SK-N-SH treated with all-trans-retinoic acid at 6 μM for 48 hours (cell line): ENCODE measurements around the gene SEC23IP.
A peak's percentile ranks its signal among the peaks of the same experiment; 100 is the strongest.

Experiments
- ATAC-seq: fragments of 200-7000 bp; cut with Tn5 transposase; 3 replicates; pipeline ENCODE4 v1.9.1; 2020; ENCODE audit warnings: mild to moderate bottlenecking, moderate library complexity
- ARNTL ChIP-seq: fragments of 450-650 bp; formaldehyde crosslinking; IDR thresholded peaks from 2 replicates; pipeline ENCODE4 v1.5.0; 2020; ENCODE audit warnings: low read depth, mild to moderate bottlenecking, moderate library complexity, borderline replicate concordance
- BACH2 ChIP-seq: fragments of 250-450 bp; sonication (Bioruptor Pico); IDR thresholded peaks from 2 replicates; pipeline ENCODE4 v1.9.0; 2021; ENCODE audit warnings: mild to moderate bottlenecking, borderline replicate concordance
- CSDC2 ChIP-seq: fragments of 250-450 bp; sonication (Bioruptor Pico); IDR thresholded peaks from 2 replicates; pipeline ENCODE4 v1.5.0; 2020; ENCODE audit warnings: mild to moderate bottlenecking, moderate library complexity
- CSRNP3 ChIP-seq: fragments of 250-450 bp; sonication (Bioruptor Pico); IDR thresholded peaks from 2 replicates; pipeline ENCODE4 v1.5.1; 2021; ENCODE audit warnings: mild to moderate bottlenecking, moderate library complexity
- ESRRG ChIP-seq: fragments of 250-450 bp; sonication (Bioruptor Pico); IDR thresholded peaks from 2 replicates; pipeline ENCODE4 v1.6.1; 2021; ENCODE audit warnings: mild to moderate bottlenecking
- GLIS3 ChIP-seq: fragments of 250-450 bp; sonication (Bioruptor Pico); IDR thresholded peaks from 2 replicates; pipeline ENCODE4 v1.5.0; 2020; ENCODE audit warnings: mild to moderate bottlenecking, moderate library complexity
- ISL1 ChIP-seq: fragments of 250-450 bp; sonication (Bioruptor Pico); IDR thresholded peaks from 2 replicates; pipeline ENCODE4 v2.1.2; 2022; ENCODE audit warnings: mild to moderate bottlenecking, moderate library complexity
- OSR1 ChIP-seq: fragments of 250-450 bp; sonication (Bioruptor Pico); IDR thresholded peaks from 2 replicates; pipeline ENCODE4 v1.8.0; 2022; ENCODE audit warnings: moderate library complexity, mild to moderate bottlenecking, inconsistent platforms
- POU6F1 ChIP-seq: fragments of 250-450 bp; sonication (Bioruptor Pico); IDR thresholded peaks from 2 replicates; pipeline ENCODE4 v1.8.0; 2021; ENCODE audit warnings: low read depth, mild to moderate bottlenecking, moderate library complexity, borderline replicate concordance
- PPARA ChIP-seq: fragments of 250-450 bp; sonication (Bioruptor Pico); IDR thresholded peaks from 2 replicates; pipeline ENCODE4 v1.5.0; 2020; ENCODE audit warnings: mild to moderate bottlenecking, borderline replicate concordance
- RARB ChIP-seq: fragments of 250-450 bp; sonication (Bioruptor Pico); IDR thresholded peaks from 2 replicates; pipeline ENCODE4 v1.8.0; 2021; ENCODE audit warnings: mild to moderate bottlenecking, moderate library complexity
- SNAI2 ChIP-seq: fragments of 250-450 bp; sonication (Bioruptor Pico); IDR thresholded peaks from 2 replicates; pipeline ENCODE4 v1.5.0; 2020; ENCODE audit warnings: mild to moderate bottlenecking, moderate library complexity
- TCF4 ChIP-seq: fragments of 250-450 bp; sonication (Bioruptor Pico); IDR thresholded peaks from 2 replicates; pipeline ENCODE4 v1.8.0; 2021; ENCODE audit warnings: mild to moderate bottlenecking, moderate library complexity, borderline replicate concordance
- TOX ChIP-seq: fragments of 250-450 bp; sonication (Bioruptor Pico); IDR thresholded peaks from 2 replicates; pipeline ENCODE4 v1.8.0; 2021; ENCODE audit warnings: mild to moderate bottlenecking, moderate library complexity, borderline replicate concordance
- TSHZ2 ChIP-seq: fragments of 250-450 bp; sonication (Bioruptor Pico); IDR thresholded peaks from 2 replicates; pipeline ENCODE4 v1.5.0; 2020; ENCODE audit warnings: mild to moderate bottlenecking, moderate library complexity
- ZC3H10 ChIP-seq: fragments of 250-450 bp; sonication (Bioruptor Pico); IDR thresholded peaks from 2 replicates; pipeline ENCODE4 v1.5.1; 2021; ENCODE audit warnings: mild to moderate bottlenecking, moderate library complexity
- ZFP3 ChIP-seq: fragments of 250-450 bp; sonication (Bioruptor Pico); IDR thresholded peaks from 2 replicates; pipeline ENCODE4 v1.5.0; 2020; ENCODE audit warnings: mild to moderate bottlenecking, moderate library complexity
- ZFP30 ChIP-seq: fragments of 450-650 bp; formaldehyde crosslinking; IDR thresholded peaks from 2 replicates; pipeline ENCODE4 v1.5.0; 2022; ENCODE audit warnings: mild to moderate bottlenecking, moderate library complexity
- ZNF565 ChIP-seq: fragments of 450-650 bp; formaldehyde crosslinking; conservative IDR thresholded peaks from 2 replicates; pipeline ENCODE4 v1.5.0; 2020; ENCODE audit warnings: low read depth, mild to moderate bottlenecking, moderate library complexity
- ZNF70 ChIP-seq: fragments of 450-650 bp; formaldehyde crosslinking; IDR thresholded peaks from 2 replicates; pipeline ENCODE4 v1.5.0; 2020; ENCODE audit warnings: mild to moderate bottlenecking, moderate library complexity
- ZNF8 ChIP-seq: fragments of 450-650 bp; formaldehyde crosslinking; IDR thresholded peaks from 2 replicates; pipeline ENCODE4 v1.5.0; 2020; ENCODE audit warnings: mild to moderate bottlenecking, moderate library complexity
- TF ChIP-seq, protein P1 (sequence below): fragments of 250-450 bp; sonication (Bioruptor Pico); IDR thresholded peaks from 2 replicates; pipeline ENCODE4 v1.5.1; 2020; ENCODE audit warnings: low read depth, mild to moderate bottlenecking, moderate library complexity
- TF ChIP-seq, protein P2 (sequence below): fragments of 250-450 bp; sonication (Bioruptor Pico); IDR thresholded peaks from 2 replicates; pipeline ENCODE4 v1.8.0; 2020; ENCODE audit warnings: mild to moderate bottlenecking, moderate library complexity, borderline replicate concordance

The SEC23IP gene

GRCh38 chr10:119969609-119970008 lies 77.1 kb downstream of the SEC23IP start:
- TF ChIP-seq PPARA (CRISPR knock-in tag): no peak
- TF ChIP-seq GLIS3 (CRISPR knock-in tag): no peak
- TF ChIP-seq OSR1 (CRISPR knock-in tag): no peak
- TF ChIP-seq ZNF8 (CRISPR knock-in tag): no peak
- TF ChIP-seq ARNTL: no peak
- TF ChIP-seq, protein P1, sequence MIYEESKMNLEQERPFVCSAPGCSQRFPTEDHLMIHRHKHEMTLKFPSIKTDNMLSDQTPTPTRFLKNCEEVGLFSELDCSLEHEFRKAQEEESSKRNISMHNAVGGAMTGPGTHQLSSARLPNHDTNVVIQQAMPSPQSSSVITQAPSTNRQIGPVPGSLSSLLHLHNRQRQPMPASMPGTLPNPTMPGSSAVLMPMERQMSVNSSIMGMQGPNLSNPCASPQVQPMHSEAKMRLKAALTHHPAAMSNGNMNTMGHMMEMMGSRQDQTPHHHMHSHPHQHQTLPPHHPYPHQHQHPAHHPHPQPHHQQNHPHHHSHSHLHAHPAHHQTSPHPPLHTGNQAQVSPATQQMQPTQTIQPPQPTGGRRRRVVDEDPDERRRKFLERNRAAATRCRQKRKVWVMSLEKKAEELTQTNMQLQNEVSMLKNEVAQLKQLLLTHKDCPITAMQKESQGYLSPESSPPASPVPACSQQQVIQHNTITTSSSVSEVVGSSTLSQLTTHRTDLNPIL: no peak
- TF ChIP-seq ESRRG (CRISPR knock-in tag): no peak
- TF ChIP-seq, all 23 proteins: peak for 0
- no peak for ATAC-seq

GRCh38 chr10:119970107-119970506 lies 77.6 kb downstream of the SEC23IP start:
- no peak for ATAC-seq
- TF ChIP-seq PPARA (CRISPR knock-in tag): no peak
- TF ChIP-seq ESRRG (CRISPR knock-in tag): no peak
- TF ChIP-seq ZNF8 (CRISPR knock-in tag): no peak
- TF ChIP-seq ZFP30 (CRISPR knock-in tag): no peak
- TF ChIP-seq CSRNP3: peak; percentile 57; the same call in 1 of the 2 replicates
- no peak for TF ChIP-seq CSDC2 (CRISPR knock-in tag)
- no peak for TF ChIP-seq ZNF70 (CRISPR knock-in tag)
- TF ChIP-seq, protein P2, sequence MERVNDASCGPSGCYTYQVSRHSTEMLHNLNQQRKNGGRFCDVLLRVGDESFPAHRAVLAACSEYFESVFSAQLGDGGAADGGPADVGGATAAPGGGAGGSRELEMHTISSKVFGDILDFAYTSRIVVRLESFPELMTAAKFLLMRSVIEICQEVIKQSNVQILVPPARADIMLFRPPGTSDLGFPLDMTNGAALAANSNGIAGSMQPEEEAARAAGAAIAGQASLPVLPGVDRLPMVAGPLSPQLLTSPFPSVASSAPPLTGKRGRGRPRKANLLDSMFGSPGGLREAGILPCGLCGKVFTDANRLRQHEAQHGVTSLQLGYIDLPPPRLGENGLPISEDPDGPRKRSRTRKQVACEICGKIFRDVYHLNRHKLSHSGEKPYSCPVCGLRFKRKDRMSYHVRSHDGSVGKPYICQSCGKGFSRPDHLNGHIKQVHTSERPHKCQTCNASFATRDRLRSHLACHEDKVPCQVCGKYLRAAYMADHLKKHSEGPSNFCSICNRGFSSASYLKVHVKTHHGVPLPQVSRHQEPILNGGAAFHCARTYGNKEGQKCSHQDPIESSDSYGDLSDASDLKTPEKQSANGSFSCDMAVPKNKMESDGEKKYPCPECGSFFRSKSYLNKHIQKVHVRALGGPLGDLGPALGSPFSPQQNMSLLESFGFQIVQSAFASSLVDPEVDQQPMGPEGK (CRISPR knock-in tag): no peak
- peak; percentile 90 for TF ChIP-seq ISL1 (CRISPR knock-in tag)
- TF ChIP-seq GLIS3 (CRISPR knock-in tag): 0 out of 2 replicates have a peak, but pooled peaks have one; percentile 67
- no peak; the same call in 1 of the 2 replicates for TF ChIP-seq POU6F1 (CRISPR knock-in tag)
- no peak for TF ChIP-seq ZC3H10 (CRISPR knock-in tag)
- no peak for TF ChIP-seq BACH2 (CRISPR knock-in tag)
- TF ChIP-seq ZFP3 (CRISPR knock-in tag): no peak
- TF ChIP-seq, protein P1: peak; percentile 68
- no peak for TF ChIP-seq RARB (CRISPR knock-in tag)
- 0 out of 2 replicates have a peak, but pooled peaks have one; percentile 16 for TF ChIP-seq SNAI2 (CRISPR knock-in tag)
- TF ChIP-seq OSR1 (CRISPR knock-in tag): no peak
- TF ChIP-seq TOX (CRISPR knock-in tag): no peak
- TF ChIP-seq ARNTL: no peak
- peak; percentile 60; the same call in 1 of the 2 replicates for TF ChIP-seq TSHZ2 (CRISPR knock-in tag)
- peak; percentile 63 for TF ChIP-seq TCF4 (CRISPR knock-in tag)
- no peak for TF ChIP-seq ZNF565 (CRISPR knock-in tag)
